ENCODE data around the gene CIDEA. TPM values are rescaled to one million over a fixed set of nuclear protein-coding genes. Genes with fewer than 3 reads are reported as not detected.
A peak's percentile ranks its signal among the peaks of the same experiment; 100 is the strongest.

CIDEA gene
- total RNA-seq, 4 donors from 2014 or later: 132 to 584 (median 435) TPM

DNA sequence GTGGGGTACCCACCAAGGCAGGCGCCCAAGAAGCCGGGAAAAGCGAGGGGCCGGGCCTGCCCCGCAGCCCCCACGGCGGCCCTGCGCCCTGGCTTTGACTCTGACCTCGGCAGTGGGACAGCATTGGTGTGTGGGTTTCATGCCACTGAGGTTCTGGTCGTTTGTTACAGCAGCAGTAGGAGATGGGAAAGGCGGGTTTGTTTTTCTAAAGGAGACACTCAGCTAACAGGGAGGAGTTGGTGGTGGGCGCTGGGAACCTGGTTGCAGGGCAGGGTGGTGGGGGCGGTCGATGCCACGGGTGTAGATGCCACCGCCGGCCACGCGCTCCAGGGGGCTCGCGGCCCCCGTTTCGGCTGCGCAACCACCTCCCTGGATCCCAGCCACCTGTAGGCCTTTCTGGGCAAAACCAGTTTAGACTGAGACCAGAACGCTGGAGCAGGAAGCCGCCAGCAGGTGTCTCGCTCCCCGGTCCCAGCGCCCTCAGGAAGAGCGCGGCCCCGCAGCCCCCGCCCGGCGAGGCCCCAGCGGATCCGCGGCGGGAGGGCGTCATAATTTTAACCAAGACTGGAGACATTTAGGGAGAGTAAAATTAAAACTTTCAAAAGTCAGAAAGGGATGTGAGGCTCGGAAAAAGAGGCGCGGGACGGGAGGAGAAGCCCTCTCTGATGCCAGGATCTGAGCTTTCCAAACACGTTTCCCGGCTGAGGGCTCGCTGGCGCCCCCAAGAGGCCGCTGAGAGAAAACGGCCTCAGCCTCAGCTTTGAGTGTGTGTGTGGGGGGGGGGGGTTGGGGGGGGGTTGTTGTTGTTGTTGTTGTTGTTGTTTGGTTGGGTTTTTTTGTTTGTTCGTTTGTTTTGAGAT lies 17.4 kb downstream of the CIDEA start:
- peak; percentile 96 for ATAC-seq (ENCODE audit: low FRiP score)
- TF ChIP-seq, protein P1, sequence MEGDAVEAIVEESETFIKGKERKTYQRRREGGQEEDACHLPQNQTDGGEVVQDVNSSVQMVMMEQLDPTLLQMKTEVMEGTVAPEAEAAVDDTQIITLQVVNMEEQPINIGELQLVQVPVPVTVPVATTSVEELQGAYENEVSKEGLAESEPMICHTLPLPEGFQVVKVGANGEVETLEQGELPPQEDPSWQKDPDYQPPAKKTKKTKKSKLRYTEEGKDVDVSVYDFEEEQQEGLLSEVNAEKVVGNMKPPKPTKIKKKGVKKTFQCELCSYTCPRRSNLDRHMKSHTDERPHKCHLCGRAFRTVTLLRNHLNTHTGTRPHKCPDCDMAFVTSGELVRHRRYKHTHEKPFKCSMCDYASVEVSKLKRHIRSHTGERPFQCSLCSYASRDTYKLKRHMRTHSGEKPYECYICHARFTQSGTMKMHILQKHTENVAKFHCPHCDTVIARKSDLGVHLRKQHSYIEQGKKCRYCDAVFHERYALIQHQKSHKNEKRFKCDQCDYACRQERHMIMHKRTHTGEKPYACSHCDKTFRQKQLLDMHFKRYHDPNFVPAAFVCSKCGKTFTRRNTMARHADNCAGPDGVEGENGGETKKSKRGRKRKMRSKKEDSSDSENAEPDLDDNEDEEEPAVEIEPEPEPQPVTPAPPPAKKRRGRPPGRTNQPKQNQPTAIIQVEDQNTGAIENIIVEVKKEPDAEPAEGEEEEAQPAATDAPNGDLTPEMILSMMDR (IDR thresholded peaks at IDR 0.05): peak in 2 of 3 donors; percentile 32 to 46
- DNase-seq (ENCODE audit: low spot score): no peak

DNA sequence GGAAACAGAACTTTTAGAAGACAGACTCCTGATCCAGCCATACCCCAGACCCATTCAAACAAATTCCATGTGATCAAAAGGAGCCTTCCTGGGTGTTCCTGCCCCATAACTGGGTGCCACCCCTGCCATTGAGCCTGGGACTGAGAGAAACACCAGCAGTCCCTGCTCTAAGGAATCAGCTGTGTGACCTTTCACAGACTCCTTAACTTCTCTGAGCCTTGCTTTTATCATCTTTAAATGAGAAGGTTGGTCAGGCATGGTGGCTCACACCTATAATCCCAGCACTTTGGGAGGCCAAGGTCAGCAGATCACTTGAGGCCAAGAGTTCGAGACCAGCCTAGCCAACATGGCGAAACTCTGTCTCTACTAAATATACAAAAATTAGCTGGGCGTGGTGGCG lies 20.6 kb downstream of the CIDEA start:
- no peak for DNase-seq (ENCODE audit: low spot score)
- ATAC-seq (ENCODE audit: low FRiP score): no peak
- TF ChIP-seq, protein P1 (IDR thresholded peaks at IDR 0.05): no peak

DNA sequence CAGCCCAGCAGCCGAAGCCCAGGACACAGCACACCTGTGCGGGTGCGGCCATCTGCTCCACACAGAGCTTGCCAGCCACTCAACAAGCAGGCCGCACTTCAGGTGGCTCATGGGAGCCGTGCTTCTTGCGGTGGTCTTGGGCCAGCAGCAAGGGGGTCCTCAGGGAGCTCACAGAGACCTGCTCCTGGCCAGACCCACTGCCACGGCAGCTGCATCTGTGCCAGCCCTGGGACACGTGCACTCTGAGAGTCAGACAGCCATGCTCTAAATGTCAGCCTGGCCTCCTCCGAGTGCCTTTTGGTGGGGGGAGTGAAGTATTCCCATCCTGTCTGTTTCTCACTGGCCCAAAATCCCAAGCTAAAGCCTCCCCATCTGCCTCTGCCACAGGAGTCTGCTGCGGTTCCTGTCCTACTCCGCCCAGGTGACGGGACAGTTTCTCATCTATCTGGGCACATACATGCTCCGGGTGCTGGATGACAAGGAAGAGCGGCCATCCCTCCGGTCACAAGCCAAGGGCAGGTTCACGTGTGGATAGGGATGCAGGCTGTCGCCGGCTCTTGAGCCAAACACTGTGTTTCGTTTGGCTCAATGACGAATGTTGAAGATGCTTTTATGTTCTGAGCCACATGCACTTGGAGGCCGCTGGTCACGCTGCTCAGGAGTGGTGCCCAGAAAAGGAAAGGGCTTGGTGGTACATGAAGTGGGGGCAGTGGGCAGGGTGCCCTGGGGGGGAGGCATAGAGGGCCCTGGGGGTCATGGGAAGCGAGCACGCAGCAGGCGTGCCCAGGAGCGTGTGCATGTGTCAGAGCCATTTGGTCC lies 22.8 kb downstream of the CIDEA start:
- no peak for ATAC-seq (ENCODE audit: low FRiP score)
- TF ChIP-seq, protein P1 (IDR thresholded peaks at IDR 0.05): no peak
- DNase-seq (ENCODE audit: low spot score): no peak

DNA sequence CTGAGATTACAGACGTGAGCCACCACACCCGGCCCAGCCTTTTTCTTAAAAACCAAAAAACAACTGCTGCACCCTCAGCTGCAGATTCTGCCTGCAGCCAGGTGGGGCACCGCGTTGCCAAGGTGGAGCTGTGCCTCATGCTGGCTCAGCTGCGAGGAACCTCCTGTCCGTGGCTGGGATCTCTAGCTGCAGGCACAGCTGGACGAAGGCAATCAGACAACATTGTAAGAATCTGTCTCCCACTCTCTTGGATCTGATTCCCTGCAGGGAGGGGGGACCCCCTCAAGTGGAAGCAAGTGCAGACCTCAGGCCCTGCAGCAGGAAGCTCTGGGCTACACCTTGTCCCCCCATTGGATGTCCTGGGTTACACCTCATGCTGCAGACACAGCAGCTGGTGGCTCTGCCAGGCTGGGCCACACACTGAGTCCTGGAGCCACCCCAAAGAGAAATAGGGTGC lies 24.1 kb downstream of the CIDEA start:
- no peak for DNase-seq (ENCODE audit: low spot score)
- TF ChIP-seq, protein P1 (IDR thresholded peaks at IDR 0.05): no peak
- ATAC-seq (ENCODE audit: low FRiP score): no peak

DNA sequence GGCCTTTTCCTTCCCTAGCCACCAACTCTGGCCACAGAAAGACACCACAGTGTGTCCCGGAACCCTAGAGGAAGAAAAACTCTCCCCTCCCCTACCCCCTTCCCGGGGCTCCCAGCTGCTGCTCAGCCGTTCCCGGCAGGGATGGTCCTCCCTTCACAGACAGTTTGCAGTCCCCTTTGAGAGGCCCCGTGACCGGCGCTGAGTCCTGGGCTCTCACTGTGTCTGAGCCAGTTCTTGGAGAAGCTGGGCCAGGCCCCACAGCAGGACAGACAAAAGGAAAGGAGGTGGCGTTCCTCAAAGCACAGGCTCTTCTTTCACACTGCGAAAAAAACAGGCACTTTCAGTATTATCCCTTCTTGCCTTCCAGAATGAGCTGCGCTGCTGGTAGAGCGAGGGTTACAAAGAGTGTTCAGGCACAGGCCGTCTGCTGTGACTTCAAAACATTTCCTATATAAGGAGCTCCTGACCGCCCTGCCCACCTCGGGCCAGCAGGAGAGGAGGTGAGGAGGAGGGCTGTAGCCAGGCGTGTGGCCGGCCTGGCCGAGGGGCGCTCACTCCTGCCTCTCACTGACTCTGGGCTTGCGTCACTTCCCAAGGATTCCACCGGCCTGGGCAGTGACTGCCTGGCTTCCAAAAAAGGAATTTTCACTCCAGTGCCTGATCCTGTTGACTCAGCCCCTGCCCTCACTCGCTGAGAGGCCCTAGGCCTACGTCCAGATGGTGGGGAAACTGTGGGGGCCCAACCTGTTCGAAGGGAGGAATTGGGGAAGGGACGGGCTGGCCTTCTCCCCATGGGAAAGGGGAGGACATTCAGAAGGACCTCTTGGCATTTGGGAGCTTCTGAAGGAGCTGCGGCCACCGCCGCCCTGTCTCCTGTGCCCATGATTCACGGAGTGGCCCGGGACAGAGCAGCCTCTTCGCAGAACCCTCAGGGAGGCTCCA lies 24.9 kb downstream of the CIDEA start:
- TF ChIP-seq, protein P1 (IDR thresholded peaks at IDR 0.05): no peak
- ATAC-seq (ENCODE audit: low FRiP score) (peak; percentile 98), DNase-seq (ENCODE audit: low spot score) (peak; percentile 53)

DNA sequence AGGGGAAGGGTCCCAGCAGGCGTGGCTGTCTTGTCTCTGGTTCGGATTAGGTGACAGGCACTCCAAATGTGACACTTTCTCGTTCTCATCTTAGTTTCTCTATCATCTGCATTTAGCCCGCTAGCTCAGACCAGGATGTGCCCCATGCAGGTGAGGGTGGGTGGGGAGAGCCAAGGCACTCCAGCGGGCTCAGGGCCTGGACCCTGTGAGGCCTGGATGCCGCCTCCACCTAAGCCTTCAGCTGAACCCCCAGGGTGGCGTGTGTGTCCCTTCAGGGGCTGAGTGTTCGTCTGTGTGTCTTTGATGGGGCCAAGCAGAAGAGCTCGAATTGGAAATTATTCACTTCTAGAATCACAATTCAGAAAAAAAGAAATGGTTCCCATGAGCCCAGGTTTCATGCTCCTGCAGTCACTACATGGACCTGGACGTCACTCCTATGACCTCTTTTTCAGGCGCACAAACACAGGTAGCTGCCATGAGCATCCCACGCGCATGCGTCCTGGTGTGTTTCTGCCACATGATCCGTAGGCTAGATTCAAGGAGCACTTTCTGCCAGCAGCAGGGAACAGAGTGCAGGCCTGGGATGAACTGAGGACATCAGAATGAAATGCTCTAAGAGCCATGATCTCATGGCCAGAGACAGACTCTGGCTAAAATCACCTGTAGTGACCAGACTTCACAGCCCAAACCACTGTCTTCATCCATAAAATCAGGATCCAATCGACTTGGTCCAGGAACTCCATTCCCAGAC lies 25.8 kb downstream of the CIDEA start:
- ATAC-seq (ENCODE audit: low FRiP score) (no peak), DNase-seq (ENCODE audit: low spot score) (no peak)
- TF ChIP-seq, protein P1 (IDR thresholded peaks at IDR 0.05): no peak
